ENCODE results near the gene CNTLN.
A peak's percentile ranks its signal among the peaks of the same experiment; 100 is the strongest.
"Not testable (repeated sequence)": the region's sequence is repeated elsewhere in the genome, so short reads cannot be mapped to it uniquely, and the experiment has no call there.

Gene CNTLN

GRCh38 chr9:17318821-17319320 lies 184.0 kb downstream of the CNTLN start:
- no peak for DNase-seq (ENCODE audit: low spot score)

- no peak for DNase-seq (ENCODE audit: low spot score)
Observed at GRCh38 chr9:17319864-17320263, 185.0 kb downstream of the CNTLN start.

DNA sequence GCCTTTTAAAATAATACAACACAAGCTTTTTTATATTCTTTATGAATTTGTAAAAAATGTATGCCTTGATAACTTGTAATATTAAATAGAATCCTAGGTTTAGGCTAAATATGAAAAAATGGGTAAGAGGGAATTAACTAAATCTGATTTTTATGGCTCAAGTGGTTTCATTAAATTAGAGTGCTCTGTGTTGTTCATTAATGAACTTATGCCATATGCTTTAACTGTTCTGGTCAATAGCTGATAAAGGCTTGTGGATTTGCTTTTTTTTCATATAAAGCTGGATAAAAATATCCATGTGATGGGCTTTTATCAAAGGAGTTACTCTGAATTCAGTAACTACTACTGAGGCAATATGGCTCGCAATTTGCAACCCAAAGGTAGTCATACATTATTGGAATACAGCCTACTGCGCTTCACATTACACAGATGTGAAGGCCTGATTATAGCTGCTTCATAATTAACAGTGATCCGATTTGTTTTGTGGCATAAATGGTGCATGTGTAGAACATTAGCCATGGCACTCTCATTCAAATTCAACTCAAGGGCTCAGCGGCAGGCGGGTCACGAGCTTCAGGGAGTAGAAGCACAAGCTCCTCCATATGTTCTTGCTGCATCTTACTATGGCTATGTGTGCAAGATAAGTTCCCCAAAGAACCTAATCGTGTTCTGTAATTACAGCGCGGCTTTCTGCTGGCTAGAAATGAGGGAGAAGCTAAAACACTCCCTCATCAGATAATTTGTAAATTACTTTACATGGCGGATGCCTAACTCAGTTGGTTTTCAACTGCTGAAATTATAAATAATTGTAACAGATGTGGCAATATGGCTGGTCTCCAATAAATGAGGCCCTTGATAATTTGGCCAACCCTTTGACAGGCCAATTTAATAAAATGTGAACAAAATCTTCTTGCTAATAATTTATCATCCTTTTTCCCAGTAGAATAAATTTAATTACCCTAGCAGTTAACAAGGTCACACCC lies 188.3 kb downstream of the CNTLN start:
- DNase-seq (ENCODE audit: low spot score) = no peak

DNA sequence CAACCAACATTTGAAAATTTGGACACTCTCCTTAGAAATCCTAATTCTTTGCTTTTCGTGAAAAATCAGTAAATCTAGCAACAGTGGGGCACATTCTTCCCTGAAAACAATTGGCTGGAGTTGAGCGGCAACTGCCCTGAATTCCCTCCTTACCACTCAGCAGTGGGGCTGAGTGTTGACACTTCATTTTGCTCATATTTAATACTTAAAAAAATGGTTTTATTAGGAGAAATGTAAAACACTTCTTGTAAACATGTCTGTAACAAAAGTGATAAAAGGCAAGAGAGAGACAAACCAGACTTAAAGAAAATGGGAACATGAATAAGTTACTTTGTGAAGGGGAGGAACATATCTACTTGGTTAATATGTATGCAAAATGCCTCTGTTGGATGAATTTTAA lies 193.5 kb downstream of the CNTLN start:
- no peak for DNase-seq (ENCODE audit: low spot score)

DNA sequence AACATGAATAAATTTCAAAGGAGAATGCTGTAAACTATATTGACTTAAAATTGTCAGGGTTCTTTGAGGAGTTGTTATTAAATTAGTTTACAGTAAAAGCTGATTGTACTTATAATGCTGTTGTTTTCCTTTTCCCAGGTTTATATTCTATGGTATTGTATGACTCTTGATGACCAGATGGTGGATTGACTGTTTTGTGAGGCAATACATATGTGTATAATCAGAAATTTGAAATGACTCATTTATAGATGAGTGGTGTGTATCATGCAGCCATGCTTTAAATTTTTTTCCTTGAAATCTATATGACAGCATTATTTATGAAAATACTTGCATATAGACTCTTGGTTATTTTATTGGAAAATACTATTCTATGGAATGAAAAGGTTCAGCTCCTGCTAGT lies 195.3 kb downstream of the CNTLN start:
- DNase-seq (ENCODE audit: low spot score) = no peak

DNA sequence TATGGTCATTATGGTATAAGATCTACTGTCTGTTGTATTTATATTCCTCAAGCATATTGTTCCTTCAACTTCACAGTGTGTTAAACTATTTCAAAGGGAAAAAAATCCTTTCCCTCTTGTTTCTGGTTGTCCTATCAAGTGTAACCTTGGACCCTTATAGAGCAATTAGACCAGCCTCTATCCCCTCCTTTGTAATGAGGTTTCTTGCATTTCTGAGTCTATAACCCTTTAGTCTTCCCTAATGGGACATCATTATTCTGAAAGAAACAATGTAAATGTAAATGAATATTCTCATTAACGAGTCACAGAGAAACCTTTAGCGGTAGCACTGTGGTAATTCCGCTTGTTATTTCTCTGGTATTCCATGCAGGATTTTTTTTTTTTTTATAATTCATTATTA lies 197.3 kb downstream of the CNTLN start:
- DNase-seq (ENCODE audit: low spot score) = no peak

- DNase-seq (ENCODE audit: low spot score) = no peak
Observed at GRCh38 chr9:17339156-17339555, 204.3 kb downstream of the CNTLN start.

DNA sequence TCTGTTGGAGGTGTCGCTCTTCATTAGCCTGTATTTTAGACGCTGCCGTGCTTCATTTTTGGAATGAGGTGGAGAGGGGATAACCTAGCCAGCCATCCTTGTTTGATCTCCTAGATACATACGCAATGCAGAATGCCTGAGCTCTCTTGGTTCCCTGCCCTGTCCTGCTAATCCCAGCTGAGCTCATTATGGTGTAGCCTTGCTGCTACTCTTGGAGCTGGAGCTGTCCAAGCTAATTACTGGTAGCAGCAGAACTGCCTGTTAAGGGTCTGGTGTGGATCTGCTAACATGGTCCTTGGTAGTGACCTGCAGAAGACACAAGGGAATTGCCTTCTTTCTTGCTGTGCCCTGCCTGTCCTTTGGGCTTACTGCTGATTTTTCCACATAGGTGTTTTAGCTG lies 207.9 kb downstream of the CNTLN start:
- DNase-seq (ENCODE audit: low spot score) = no peak

- no peak for DNase-seq (ENCODE audit: low spot score)
Observed at GRCh38 chr9:17349831-17350230, 215.0 kb downstream of the CNTLN start.

GRCh38 chr9:17354006-17354405 lies 219.2 kb downstream of the CNTLN start:
- DNase-seq (ENCODE audit: low spot score) = not testable (repeated sequence)

GRCh38 chr9:17361378-17361777 lies 226.5 kb downstream of the CNTLN start:
- DNase-seq (ENCODE audit: low spot score) = no peak

DNA sequence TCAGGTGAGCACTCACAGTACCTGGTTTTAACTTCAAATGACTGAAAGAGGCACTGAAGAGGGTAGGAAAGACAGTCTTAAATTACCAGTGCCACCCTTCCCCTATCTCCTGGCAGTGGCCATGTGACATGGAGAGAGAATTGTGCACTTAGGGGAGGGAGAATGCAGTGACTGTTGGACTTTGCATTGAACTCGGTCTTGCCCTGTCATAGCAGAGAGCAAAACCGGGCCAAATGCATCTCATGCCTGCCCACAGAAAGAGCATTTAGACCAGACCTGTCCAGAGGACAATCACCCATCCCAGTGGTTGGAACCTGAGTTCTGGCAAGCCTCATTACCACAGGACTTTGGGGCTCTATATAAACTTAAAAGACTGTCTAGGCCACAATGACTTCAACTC lies 232.2 kb downstream of the CNTLN start:
- no peak for DNase-seq (ENCODE audit: low spot score)

DNA sequence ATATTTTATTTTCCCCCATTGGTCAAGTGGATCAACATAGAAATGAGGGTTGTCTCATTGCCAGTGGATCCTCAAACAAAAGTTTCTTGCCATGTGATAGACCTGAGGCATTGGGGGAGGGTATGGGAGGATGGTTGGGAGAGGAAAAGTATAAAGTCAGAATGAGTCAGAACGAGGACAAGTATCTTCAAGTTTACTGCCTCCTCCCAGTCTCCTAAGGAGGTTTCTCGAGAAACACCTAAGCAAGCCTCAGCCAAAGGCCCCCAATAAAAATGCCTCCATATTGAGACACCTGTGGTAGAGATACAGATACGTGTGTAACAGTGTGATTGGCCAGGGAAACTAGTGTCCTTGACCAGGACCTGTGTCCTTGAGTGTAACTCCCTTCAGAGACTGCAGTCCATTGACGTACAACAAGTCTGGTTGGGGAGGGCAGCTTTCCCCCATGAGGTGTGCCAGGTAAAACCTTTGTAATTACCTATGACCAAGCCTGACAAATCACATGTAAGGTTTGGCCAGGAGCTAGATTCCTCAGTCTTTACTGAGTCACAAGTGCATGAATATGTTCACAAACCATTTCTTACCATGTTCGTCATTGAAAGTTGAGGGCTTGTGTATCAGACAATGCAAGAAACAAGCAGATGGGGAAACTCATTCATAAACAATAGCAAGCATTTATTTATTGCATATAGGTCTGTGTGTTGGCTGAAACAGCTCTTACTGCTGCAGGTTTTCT lies 245.5 kb downstream of the CNTLN start:
- no peak for DNase-seq (ENCODE audit: low spot score)

GRCh38 chr9:17387565-17387964 lies 252.7 kb downstream of the CNTLN start:
- DNase-seq (ENCODE audit: low spot score) = no peak

- DNase-seq (ENCODE audit: low spot score) = no peak
Observed at GRCh38 chr9:17389026-17389425, 254.2 kb downstream of the CNTLN start.

GRCh38 chr9:17394881-17395510 lies 260.2 kb downstream of the CNTLN start:
- no peak for DNase-seq (ENCODE audit: low spot score)

DNA sequence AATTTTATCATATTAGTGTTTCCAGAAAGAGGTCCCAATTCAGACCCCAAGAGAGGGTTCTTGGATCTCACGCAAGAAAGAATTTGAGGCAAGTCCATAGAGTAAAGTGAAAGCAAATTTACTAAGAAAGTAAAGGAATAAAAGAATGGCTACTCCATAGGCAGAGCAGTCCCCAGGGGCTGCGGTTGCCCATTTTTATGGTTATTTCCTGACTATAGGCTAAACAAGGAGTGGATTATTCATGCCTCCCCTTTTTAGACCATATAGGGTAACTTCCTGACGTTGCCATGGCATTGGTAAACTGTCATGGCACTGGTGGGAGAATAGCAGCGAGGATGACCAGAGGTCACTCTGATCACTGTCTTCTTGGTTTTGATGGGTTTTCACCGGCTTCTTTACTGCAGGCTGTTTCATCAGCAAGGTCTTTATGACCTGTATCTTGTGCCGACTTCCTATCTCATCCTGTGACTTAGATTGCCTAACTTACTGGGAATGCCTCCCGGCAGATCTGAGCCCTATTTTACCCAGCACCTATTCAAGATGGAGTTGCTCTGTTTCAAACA lies 262.4 kb downstream of the CNTLN start:
- DNase-seq (ENCODE audit: low spot score) = not testable (repeated sequence)

- DNase-seq (ENCODE audit: low spot score) = no peak
Observed at GRCh38 chr9:17398350-17398749, 263.5 kb downstream of the CNTLN start.

DNA sequence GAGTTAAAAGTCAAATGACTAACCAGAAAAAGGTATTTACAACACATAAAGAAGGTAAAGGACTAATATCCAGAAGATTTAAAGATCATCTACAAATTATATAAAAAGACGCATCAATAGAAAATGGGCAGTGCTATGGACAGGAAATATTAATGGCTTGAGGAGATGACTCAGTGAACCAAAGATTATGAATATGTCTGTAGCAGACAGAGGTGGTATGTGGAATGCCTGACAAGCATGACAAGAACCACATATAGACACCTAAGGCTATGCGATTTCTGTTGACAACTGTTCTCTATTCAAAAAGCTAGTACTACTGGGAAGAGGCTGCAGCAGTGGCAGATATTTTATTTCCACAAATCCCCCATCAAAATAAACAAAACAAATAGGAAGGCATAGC lies 267.0 kb downstream of the CNTLN start:
- no peak for DNase-seq (ENCODE audit: low spot score)

- peak; percentile 28 for DNase-seq (ENCODE audit: low spot score)
Observed at GRCh38 chr9:17402309-17402708, 267.5 kb downstream of the CNTLN start.

- DNase-seq (ENCODE audit: low spot score) = no peak
Observed at GRCh38 chr9:17403539-17403938, 268.7 kb downstream of the CNTLN start.

DNA sequence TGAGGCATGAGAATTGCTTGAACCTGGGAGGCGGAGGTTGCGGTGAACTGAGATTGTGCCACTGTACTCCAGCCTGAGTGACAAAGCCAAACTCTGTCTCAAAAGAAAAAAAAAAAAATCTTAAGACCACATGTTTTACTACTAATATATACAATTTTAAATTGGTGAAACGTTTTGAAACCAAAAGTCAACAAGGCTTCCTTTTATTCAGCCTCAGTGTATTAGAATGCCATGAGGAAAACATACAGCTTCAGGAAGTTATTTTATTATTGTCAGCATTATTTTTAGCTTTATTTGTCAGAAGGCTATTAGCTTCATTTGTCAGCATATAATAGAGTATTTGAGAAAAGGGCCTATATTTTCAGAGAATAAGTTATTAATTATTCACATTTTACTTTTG lies 280.1 kb downstream of the CNTLN start:
- no peak for DNase-seq (ENCODE audit: low spot score)

All from iPS-NIHi11 (cell line).